HG02852 (cell line): ENCODE measurements around the gene PDZK1IP1.
"Not testable (repeated sequence)": the region's sequence is repeated elsewhere in the genome, so short reads cannot be mapped to it uniquely, and the experiment has no call there.

Experiments
- ATAC-seq: cut with Tn5 transposase; IDR thresholded peaks from one replicate; pipeline ENCODE4 v1.9.1; 2021; ENCODE audit warnings: mild to moderate bottlenecking, moderate library complexity; ENCODE audit not compliant: unreplicated experiment

PDZK1IP1 gene

DNA sequence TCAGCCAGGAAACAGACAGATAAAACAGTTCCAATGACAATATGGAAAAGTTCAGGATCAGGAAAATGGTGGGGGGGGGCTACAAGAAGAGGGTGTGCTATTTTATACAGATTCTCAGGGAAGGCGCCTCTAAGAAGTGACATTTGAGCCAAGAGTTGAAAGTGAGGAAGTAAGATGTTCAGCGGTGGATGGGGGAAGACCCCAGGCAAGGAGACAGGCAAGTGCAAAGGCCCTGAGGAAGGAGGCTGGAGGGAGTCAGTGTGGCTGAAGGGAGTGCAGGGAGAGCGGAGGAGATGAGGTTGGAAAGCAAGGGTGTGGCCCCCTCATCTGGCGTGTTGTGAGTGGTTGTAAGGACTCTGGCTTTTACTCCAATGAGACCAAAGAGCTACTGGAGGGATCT, 8.4 kb upstream of the PDZK1IP1 start:
- no peak for ATAC-seq

DNA sequence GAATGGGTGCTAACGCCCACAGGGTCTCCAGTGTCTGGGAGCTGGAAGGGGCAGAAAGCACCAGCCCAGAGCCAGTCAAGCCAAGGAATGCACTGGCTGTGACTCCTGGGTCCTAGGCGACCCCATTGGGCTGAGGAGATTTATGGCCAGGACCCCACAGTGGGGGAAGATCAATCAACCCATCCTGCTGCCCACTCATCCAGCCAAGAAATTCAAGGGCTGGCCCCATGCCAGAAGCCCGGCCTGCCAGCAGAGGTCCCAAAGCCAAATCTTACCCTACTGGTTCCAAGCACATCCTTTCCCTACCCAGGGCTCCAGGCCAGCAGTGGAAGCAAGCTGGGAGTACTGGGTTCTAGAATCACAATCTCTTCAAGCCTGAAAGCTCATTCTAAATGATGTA, 6.8 kb upstream of the PDZK1IP1 start:
- ATAC-seq = no peak

DNA sequence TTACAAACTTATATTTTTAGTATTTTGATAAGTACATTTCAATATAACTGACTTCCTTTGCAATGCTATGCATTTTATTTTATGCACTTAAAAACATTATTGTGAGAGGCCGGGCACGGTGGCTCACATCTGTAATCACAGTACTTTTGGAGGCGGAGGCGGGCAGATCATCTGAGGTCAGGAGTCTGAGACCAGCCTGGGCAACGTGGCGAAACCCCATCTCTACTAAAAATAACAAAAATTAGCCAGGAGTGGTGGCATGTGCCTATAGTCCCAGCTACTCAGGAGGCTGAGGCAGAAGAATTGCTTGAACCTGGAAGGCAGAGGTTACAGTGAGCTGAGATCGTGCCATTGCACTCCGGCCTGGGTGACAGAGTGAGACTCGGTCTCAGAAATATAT, 6.1 kb upstream of the PDZK1IP1 start:
- not testable (repeated sequence) for ATAC-seq

DNA sequence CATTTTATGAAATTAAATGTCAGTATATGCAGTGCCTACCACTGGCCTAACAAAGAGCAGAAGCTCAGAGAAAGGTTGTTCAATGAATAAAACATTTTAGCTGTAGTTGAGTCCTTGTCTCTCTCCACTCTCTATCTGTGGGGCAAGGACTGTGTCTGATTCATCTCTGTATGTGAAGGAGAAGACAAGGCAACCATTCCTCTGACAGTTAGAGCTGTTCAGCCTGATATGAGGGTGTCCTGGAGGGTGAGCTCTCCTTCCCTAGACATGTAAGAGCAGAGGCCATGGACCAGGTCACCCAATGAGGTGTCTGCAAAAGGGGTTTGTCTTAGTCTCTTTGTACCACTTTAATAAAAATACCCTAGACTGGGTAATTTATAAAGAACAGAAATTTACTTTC, 4.5 kb upstream of the PDZK1IP1 start:
- no peak for ATAC-seq

DNA sequence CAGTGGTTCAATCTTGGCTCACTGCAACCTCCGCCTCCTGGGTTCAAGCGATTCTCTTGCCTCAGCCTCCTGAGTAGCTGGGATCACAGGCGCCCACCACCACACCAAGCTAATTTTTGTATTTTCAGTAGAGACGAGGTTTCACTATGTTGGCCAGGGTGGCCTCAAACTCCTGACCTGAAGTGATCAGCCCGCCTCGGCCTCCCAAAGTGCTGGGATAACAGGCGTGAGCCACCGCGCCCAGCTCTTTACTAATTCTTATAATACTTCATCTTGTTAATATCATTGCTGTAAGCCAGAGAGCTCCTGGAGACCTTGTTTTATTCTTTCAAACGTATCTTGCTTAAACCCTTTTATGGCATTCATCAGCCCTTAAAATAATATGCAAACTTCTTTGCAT, 3.7 kb upstream of the PDZK1IP1 start:
- ATAC-seq = not testable (repeated sequence)

DNA sequence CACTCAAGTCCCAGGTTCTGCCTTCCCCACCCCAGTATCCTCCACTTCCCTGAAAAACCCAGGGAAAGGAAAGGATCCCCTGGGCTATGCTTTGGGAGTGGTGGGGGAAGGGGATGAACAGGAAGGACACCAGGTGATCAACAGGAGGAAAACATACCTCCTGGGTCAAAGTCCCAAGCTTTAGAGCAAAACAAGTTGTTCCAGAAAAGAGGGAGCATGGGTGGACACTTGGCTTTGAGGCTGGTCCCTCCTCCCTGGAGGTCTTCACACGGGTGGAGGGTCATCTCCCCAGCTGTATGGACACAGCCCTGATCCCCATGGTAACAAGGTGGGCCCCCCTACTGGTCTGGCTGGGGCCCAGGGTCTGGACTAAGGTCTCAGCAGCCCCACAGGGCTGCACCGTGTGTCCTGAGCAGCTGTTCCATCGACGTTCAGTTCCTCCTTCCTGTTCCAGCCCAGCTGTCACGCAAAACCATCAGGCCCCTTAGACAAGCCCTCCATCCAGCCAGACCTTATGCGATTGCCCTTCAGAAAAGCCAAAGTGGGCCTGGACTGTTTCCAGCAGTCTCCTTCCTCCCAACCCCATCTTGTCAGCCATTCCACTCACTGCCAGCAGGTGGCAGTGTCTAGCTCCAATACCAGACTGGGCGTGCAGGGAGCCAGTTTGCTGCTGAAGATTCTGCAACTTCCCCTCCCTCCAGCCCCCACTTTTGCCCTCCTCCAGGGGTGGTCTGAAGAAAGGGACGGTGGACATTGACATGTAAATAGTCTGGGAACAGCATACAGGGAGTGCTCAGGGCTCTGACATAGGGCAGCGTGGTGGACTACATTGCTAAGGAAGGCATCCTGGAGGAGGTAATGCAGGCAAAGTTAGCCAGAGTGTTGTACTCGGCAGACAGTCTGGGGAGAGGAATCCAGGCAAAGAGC, 2.9 kb upstream of the PDZK1IP1 start:
- no peak for ATAC-seq

DNA sequence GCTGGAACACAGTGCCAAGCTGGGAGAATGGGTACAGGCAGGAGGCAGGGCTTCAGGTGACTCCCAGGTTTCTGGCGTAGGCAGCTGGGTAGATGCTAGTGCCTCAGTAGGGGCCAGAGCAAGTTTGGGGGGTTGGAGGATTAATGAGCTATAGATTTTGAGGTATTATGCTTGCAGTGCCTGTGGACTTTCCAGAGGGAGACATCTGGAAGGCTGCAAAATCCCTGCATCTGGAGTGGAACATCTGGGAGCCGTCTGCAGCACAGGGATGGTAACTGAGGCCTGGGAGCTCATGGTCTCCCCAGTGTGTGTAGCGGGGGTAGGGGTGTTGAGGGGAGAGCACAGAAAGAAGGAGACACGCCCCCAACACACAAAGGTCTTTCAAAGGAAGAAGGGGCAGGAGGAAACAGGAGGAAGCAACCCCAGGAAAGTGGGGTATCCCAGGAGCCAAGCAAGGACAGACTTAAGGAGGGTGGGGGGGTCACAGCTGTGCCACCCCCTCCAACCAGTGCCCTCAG, 2.2 kb upstream of the PDZK1IP1 start:
- no peak for ATAC-seq

DNA sequence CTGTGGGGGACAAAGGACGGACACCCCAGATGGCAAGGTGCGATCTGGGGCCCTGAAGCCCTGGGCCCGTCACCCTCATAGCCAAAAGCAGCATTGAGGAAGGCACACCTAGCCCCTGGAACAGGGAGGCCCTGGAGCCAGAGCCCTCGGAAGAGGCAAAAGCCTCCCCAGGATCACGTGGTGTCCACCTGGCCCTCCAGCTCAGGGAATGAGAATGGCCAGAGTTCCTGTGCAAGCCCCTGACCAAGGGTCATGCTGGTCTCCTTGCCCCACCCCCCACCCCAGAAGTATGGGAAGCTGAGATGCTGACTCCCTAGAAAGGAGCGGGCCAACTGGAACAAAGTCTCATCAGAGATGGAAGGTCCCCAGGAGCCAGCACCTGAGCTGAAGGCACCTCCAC, 1.0 kb upstream of the PDZK1IP1 start:
- ATAC-seq = no peak

DNA sequence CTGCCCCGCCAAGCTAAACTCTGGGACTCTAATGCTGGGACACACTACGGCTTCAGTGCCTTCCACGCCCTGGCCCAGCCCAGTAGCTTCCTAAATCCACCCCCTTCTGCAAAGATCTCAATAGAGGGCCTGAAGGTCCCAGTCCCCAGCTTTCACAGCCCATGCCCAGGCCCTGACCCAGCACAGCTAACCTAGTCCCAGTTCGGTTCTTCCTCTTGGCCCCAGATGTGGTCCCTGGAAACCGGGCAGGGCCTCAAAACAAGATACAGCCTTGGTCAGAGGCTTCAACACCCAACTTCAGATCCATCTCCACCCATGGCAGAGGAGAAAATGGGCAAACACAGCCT, 646 bp upstream of the PDZK1IP1 start:
- ATAC-seq = no peak

DNA sequence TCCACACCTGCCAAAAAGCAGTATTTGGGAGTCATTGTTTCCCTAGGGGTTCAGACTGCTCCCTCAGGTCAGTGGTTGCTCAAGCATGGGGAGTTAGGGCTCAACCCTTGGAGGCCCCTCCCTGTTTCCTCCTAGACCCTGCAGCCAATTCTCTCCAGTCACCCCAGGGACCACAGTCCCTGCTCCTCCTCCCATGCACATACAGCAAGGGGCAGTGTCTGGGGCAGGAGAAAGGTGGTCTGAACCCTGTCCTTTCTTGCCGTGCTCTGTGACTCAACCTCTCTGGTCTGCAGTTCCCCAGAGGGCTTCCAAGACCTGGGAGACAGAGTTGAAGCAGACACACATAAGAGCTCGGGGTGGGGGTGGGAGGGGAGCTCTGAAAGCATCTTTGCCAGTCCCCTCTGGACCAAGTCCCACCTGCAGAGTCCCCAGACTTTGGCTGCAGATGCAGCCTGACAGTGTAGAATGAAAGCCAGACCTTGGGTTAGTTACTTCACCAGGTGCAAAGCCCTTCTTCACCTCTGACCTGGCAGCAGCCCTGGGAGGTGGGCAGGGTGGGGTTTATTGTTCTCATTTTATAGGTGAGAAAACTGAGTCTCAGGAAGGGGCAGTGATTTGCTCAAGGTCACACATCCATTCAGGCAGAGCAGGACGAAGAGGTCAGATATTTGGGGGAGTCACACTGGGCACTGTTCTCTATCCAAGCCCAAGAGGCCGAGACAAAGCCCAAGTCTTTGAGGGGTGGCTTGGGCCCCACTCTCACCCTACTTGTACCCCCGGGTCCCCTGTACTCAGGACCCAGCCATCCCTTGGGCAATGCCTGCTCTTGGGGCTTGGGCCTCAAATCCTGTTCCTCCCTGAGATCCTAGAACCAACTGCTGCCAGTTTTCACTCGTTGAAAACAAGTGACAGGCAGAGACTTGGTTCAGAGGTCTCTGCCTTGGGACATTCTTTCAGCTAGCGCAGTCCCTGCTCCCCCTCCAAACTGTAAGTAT, 748 bp downstream of the PDZK1IP1 start:
- ATAC-seq = no peak

DNA sequence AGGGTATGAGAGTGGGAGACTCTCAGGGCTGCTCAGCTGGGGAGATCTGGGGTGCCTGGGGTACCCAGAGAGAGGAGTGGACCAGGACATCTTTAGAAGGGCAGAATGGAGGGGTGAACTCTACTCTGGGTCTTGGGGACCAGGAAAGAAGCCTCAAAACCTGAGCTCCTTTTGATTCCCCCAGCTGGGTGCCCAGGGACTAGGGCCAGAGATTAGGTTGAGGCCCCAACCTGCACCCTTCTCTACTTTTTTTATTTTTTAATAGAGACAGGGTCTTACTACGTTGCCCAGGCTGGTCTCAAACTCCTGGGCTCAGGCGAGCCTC, 1.9 kb downstream of the PDZK1IP1 start:
- ATAC-seq = no peak

DNA sequence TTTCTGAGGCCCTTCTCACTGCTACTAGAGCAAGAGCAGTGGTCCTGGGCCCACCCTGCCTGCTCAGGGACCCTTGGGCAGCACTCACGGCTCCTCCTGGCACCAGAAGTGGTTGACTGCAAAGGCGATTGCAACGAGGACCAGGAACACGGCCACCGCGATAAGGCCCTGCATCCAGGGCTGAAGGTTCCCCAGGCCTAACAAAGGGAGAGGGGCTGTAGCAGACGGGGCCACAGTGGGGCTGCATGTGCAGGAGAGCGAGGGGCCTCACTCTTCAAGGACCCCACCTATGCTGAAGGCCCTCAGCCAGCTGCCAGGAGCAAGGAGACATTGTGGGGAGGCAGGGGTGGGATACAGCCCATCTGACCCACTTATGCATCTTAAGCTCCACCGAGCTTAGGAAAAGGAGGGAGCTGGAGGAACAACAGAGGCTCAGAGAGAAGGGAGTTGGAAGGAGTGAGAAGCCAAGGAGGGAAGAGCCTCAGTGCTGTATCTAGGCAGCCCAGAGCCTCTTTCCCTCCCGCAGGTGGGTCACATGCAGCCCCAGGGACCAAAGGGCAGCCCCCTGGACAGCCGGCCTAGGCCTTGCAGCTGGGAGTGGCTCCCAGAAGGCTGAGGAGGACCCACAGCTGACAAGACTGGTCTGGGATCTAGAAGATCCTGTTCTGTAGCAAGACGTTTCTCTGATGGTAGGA, 2.5 kb downstream of the PDZK1IP1 start:
- ATAC-seq = no peak

DNA sequence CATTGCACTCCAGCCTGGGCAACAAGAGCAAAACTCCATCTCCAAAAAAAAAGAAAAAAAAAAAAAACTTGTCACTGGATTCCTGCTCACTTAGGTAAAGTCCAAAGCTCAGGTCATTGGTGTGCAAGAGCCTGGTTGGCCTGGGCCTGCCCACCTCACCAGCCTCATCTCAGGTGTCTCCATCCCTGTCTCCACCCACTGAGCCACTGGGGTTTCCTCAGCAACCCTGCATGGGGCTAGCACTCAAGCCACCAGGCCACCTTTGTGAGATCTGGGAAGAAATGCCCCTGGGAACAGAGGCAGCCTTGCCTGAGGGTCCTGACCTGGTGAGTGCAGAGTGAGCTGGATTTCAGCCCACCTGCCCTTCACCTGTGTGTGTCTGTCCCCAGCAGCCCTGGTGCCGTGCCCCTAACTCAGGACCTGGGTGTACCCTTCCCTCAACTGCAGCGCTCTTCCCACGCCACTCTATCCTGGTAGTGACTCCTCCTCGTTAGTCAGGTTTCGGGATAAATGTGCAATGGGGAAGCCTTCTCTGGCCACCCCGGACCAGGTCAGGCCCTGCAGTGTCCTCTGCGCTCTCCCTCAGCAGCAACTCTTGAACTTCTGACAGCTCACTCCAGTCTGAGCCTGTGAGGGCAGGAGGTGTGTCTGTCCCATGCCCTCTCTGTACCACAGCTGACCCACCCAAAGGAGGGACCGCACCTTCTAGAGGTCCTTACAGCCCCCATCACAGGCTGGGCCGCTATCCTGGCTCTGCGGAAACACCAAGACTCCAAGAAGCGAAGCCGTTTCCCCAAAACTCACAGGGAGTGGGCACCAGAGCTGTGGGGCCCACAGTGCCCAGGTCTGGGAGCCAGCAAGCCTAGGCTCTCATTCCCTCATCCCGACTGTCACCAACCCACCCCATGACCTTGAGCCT, 3.3 kb downstream of the PDZK1IP1 start:
- no peak for ATAC-seq

DNA sequence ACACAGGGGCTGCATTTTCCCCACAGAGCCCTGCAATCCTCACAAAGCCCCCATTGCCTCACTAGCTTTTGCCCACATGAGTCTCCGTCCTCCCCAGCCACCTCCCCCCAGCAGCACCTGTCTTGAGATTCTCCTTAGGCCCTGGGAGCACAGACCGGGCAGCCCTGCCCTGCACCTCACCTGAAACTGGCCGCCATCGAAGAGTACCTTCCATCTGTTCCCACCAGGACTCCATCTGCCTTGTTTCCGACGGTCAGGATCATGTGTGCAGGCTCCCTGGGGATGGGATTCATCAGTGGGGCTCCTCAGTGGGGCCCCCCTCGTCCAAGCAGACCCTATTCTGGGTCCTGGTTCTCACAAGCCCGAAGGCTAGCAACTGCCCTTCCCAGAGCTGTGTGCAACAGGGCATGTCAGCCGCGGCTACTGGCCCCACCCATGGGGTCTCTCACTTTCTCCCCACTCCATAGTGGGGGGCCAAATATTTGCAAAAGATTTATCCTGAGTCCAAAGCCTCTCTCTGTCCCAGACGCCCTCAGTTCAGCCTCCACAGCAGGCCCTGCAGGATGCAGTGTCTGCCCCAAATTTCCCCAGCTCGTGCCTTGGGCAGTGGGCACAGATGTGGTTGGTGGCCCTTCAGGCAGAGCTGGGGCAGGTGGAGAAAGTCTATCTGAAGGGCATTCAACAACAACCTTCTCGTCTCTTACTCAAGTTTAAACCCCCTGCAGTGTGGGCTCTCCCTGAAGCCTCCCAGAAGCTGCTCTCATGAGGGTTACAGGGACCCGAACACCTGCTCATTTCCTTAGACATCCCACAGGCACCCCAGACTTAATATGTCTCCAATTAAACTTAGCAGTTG, 4.8 kb downstream of the PDZK1IP1 start:
- no peak for ATAC-seq

DNA sequence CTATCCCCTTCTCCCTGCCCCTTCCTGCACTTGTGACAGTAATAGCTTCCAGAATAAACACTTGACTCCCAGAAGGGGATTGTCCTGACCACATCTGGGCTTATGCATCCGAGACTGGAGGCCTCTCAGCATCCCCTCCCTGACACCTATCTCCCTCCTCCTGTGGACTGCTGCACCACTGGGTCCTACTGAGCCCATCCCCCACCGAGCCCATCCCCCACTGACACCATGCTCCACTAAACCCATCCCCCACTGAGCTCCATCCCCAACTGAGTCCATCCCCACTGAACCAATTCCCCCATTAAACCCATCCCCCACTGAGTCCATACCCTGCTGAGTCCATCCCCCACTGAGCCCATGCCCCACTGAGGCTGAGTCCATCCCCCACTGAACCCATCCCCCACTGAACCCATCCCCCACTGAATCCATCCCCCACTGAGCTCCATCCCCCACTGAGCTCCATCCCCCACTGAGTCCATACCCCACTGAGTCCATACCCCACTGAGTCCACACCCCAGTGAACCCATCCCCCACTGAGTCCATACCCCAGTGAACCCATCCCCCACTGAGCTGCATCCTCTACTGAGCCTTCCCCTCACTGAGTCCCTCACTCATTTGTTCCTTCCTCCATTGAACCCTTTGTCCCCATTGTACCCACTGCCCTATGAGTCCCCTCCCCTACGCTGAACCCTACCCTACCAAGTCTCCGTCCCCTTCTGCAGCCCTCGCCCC, 5.6 kb downstream of the PDZK1IP1 start:
- ATAC-seq = no peak

DNA sequence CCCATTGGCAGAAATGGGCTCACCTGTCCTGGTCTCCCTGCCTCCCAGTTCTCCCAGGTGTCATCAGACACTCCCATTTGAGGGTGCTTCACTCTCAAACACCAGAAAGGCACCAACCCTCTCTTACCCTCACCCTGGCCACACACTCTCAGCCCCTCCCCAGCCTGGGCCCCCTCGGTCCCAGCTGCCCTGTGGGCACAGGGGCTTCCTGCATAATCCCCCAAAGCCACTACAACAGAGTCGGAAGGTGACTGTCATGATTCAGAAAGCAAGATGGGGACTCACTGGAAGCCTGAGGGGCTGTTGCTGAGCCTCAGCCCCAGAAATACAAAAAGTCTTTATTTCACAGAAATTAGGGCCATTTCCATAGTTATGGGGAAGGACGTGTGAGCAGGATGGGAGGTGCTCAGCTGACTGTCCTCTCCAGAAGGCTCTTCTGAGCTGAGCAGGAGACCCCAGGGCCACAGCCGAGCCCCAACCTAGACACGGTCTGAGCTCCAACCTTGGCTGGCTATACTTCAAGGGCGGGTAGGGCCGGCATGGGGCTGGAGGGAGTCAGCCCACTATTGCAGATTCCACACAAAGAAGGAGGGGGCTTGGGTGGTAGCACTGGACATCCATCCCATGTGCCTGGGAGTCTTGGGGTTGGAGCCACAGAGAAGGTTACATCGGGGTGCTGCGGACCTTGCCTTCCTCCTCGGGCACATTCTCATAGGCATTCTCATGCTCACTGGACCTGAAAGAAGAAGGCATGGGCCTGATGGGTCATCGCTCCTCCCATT, 6.3 kb downstream of the PDZK1IP1 start:
- no peak for ATAC-seq

DNA sequence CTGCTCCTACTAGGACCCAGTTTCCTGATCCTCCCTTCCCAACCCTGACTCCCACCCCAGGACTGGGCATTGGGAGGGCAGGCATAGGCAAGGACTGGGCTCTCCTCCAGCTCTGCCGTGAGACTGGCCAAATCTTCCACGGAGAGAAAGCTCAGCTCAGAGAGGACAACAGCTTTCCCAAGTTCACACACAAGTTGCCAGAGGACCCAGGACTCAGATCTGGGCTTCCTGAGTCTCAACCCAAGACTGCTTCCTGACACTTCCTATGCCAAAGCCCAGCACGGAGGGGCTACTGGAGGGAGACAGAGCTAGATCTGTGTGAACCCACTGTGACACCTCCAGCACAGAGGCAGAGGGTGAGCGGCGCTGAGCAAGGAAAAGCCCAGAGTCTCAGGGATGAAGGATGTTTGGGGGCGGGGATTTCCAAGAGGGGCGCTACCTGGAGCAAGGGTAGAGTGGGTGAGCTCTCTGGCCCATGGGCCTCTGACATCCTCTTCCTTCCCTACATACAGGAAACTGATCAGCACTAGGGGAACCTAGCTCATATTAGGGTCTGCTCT, 7.1 kb downstream of the PDZK1IP1 start:
- ATAC-seq = no peak
